Thymus (tissue), 11 donors: ENCODE data around the gene CCDC12. TPM values are rescaled to one million over a fixed set of nuclear protein-coding genes. Genes with fewer than 3 reads are reported as not detected.

ENCODE experiments used
- DNase-seq, 9 donors: peaks; one replicate each; pipeline ENCODE4 v3.0.0-alpha.2; 2013; ENCODE audit warnings: low spot score in 9 of 9, low read depth in 6 of 9, missing footprints in 1 of 9
- H3K27ac ChIP-seq, 2 donors: one replicate each; pipeline ENCODE4 v1.5.1; 2013; ENCODE audit warnings: control low read depth in 1 of 2, low read depth in 1 of 2, low read length in 1 of 2, mild to moderate bottlenecking in 1 of 2, moderate library complexity in 1 of 2
- H3K27me3 ChIP-seq, 2 donors: one replicate each; pipeline ENCODE4 v1.5.1; 2013; ENCODE audit warnings: low read length in 1 of 2; ENCODE audit not compliant: control insufficient read depth in 2 of 2, insufficient read depth in 1 of 2
- H3K36me3 ChIP-seq, 2 donors: one replicate each; pipeline ENCODE4 v1.5.1; 2013; ENCODE audit warnings: low read length in 1 of 2, mild to moderate bottlenecking in 1 of 2, moderate library complexity in 1 of 2; ENCODE audit not compliant: control insufficient read depth in 2 of 2, insufficient read depth in 2 of 2
- H3K4me1 ChIP-seq, 2 donors: one replicate each; pipeline ENCODE4 v1.5.1; 2013; ENCODE audit warnings: low read length in 2 of 2; ENCODE audit not compliant: control insufficient read depth in 2 of 2, insufficient read depth in 2 of 2
- H3K4me3 ChIP-seq, 2 donors: one replicate each; pipeline ENCODE4 v1.5.1; 2013; ENCODE audit warnings: low read length in 2 of 2, control low read depth in 1 of 2, mild to moderate bottlenecking in 1 of 2
- H3K9me3 ChIP-seq, 2 donors: one replicate each; pipeline ENCODE4 v1.5.1; 2013; ENCODE audit warnings: low read length in 1 of 2, mild to moderate bottlenecking in 1 of 2; ENCODE audit not compliant: control insufficient read depth in 2 of 2, insufficient read depth in 1 of 2
- WGBS: extraction: QIAGEN DNeasy Blood & Tissue Kit; methylation state at CpG from one replicate; pipeline ENCODE4 v1.1.7; 2013; 5-methylcytosine and 5-hydroxymethylcytosine counted together
- polyA plus RNA-seq: library from polyadenylated mRNA; stranded (reverse); fragments of 200-250 nt; gene quantifications from one replicate; pipeline ENCODE4 v1.2.3, GENCODE V29; 2013
- total RNA-seq: library from RNA; stranded (reverse); fragments of 120-200 nt; gene quantifications from one replicate; pipeline ENCODE4 v1.2.4, GENCODE V29; 2013
- donor health status: healthy.

CCDC12 gene
- total and polyA plus RNA-seq, 2 donors: 47.4 to 83.9 TPM

- 96% methylated on average over 12 of the region's 12 CpGs for WGBS
- Histone ChIP-seq H3K27ac (no peak overlapping the region), H3K27me3 (peaks cover 0 to 2% of the 10 kb centered on the region in 2 donors), H3K9me3 (peaks cover 0 to 2% of the 10 kb centered on the region in 2 donors), H3K4me3 (no peak overlapping the region), H3K4me1 (peaks cover 3 to 10% of the 10 kb centered on the region in 2 donors), H3K36me3 (no peaks in the 10 kb centered on the region)
- DNase-seq: no peak
These were observed 69.3 kb downstream of the CCDC12 start for GRCh38 chr3:46907271-46907670.

GRCh38 chr3:46906471-46907058 is 70.0 kb downstream of the CCDC12 start:
- WGBS: 92% methylated on average over 4 of the region's 4 CpGs
- no peak for DNase-seq
- no peak overlapping the region for H3K27ac ChIP-seq
- peaks cover 0 to 2% of the 10 kb centered on the region in 2 donors for H3K9me3 ChIP-seq
- H3K4me1 ChIP-seq: peaks cover 3 to 10% of the 10 kb centered on the region in 2 donors
- H3K36me3 ChIP-seq: no peaks in the 10 kb centered on the region
- H3K4me3 ChIP-seq: no peak overlapping the region
- peaks cover 0 to 4% of the 10 kb centered on the region in 2 donors for H3K27me3 ChIP-seq

- peaks cover 0 to 2% of the 10 kb centered on the region in 2 donors for H3K9me3 ChIP-seq
- H3K4me3 ChIP-seq: no peak overlapping the region
- H3K36me3 ChIP-seq: no peaks in the 10 kb centered on the region
- no peak overlapping the region for H3K27ac ChIP-seq
- no peak for DNase-seq
- H3K4me1 ChIP-seq: peaks cover 3 to 10% of the 10 kb centered on the region in 2 donors
- 95% methylated on average over 11 of the region's 11 CpGs for WGBS
- H3K27me3 ChIP-seq: peaks cover 0 to 6% of the 10 kb centered on the region in 2 donors
These were observed 70.7 kb downstream of the CCDC12 start for GRCh38 chr3:46905661-46906451.

GRCh38 chr3:46905213-46905560 is 71.4 kb downstream of the CCDC12 start:
- Histone ChIP-seq H3K27me3 (peaks cover 0 to 10% of the 10 kb centered on the region in 2 donors), H3K4me3 (no peak overlapping the region), H3K4me1 (peaks cover 3 to 10% of the 10 kb centered on the region in 2 donors), H3K36me3 (no peaks in the 10 kb centered on the region), H3K9me3 (peaks cover 0 to 2% of the 10 kb centered on the region in 2 donors), H3K27ac (no peak overlapping the region)
- 99% methylated on average over 3 of the region's 3 CpGs for WGBS
- DNase-seq: no peak

GRCh38 chr3:46904303-46905212 is 72.0 kb downstream of the CCDC12 start:
- Histone ChIP-seq H3K9me3 (peaks cover 0 to 2% of the 10 kb centered on the region in 2 donors), H3K27me3 (peaks cover 0 to 16% of the 10 kb centered on the region in 2 donors), H3K27ac (no peak overlapping the region), H3K4me1 (peaks cover 3% of the 10 kb centered on the region in 2 donors), H3K36me3 (no peaks in the 10 kb centered on the region), H3K4me3 (no peak overlapping the region)
- DNase-seq: no peak
- 95% methylated on average over 18 of the region's 18 CpGs for WGBS

- H3K4me3 ChIP-seq: no peak overlapping the region
- H3K36me3 ChIP-seq: no peaks in the 10 kb centered on the region
- no peak overlapping the region for H3K27ac ChIP-seq
- H3K27me3 ChIP-seq: peaks cover 7 to 23% of the 10 kb centered on the region in 2 donors
- H3K4me1 ChIP-seq: peaks cover 0 to 3% of the 10 kb centered on the region in 2 donors
- H3K9me3 ChIP-seq: peaks cover 0 to 2% of the 10 kb centered on the region in 2 donors
- 89% methylated on average over 21 of the region's 21 CpGs for WGBS
- no peak for DNase-seq
These were observed 72.9 kb downstream of the CCDC12 start for GRCh38 chr3:46903341-46904302.

- H3K27ac ChIP-seq: no peak overlapping the region
- no peak overlapping the region for H3K4me3 ChIP-seq
- H3K9me3 ChIP-seq: no peaks in the 10 kb centered on the region
- whole genome bisulfite sequencing: 94% methylated on average over 15 of the region's 15 CpGs
- no peaks in the 10 kb centered on the region for H3K36me3 ChIP-seq
- DNase-seq: no peak
- H3K27me3 ChIP-seq: peaks cover 16 to 35% of the 10 kb centered on the region in 2 donors
- H3K4me1 ChIP-seq: peaks cover 3% of the 10 kb centered on the region in 2 donors
These were observed 74.3 kb downstream of the CCDC12 start for GRCh38 chr3:46902188-46902631.

- no peaks in the 10 kb centered on the region for H3K9me3 ChIP-seq
- H3K36me3 ChIP-seq: no peaks in the 10 kb centered on the region
- WGBS: 97% methylated on average over 17 of the region's 17 CpGs
- no peak overlapping the region for H3K27ac ChIP-seq
- no peak overlapping the region for H3K4me3 ChIP-seq
- peaks cover 16 to 41% of the 10 kb centered on the region in 2 donors for H3K27me3 ChIP-seq
- DNase-seq: no peak
- peaks cover 3% of the 10 kb centered on the region in 2 donors for H3K4me1 ChIP-seq
These were observed 74.9 kb downstream of the CCDC12 start for GRCh38 chr3:46901591-46902187.
